MM.1S (cell line): ENCODE measurements around the gene INO80.

Experiments
- DNase-seq: peaks from one replicate; pipeline ENCODE4 v3.0.0-alpha.2; 2015
- H2AFZ ChIP-seq: fragments of 300-600 bp; sonication (generic); 2 replicates; pipeline ENCODE4 v1.6.0; 2016; ENCODE audit warnings: antibody characterized with exemption, low read length
- H3F3A ChIP-seq: fragments of 300-600 bp; sonication (generic); 2 replicates; pipeline ENCODE4 v1.6.1; 2016; ENCODE audit warnings: mild to moderate bottlenecking, antibody characterized with exemption, low read length, moderate library complexity, mixed read lengths; ENCODE audit not compliant: insufficient read depth
- H3K27ac ChIP-seq: fragments of 300-600 bp; sonication (generic); 2 replicates; pipeline ENCODE4 v1.5.1; 2016; ENCODE audit warnings: mild to moderate bottlenecking, low read length
- H3K27me3 ChIP-seq: fragments of 300-600 bp; sonication (generic); replicated peaks from 2 replicates; pipeline ENCODE4 v1.6.0; 2016; ENCODE audit warnings: low read length; ENCODE audit not compliant: insufficient read depth
- H3K36me3 ChIP-seq: fragments of 300-600 bp; sonication (generic); replicated peaks from 2 replicates; pipeline ENCODE4 v1.6.1; 2016; ENCODE audit warnings: mild to moderate bottlenecking, low read length, mixed read lengths; ENCODE audit not compliant: insufficient read depth
- H3K4me1 ChIP-seq: fragments of 300-600 bp; sonication (generic); 2 replicates; pipeline ENCODE4 v1.6.1; 2016; ENCODE audit warnings: low read length, mixed read lengths
- H3K4me2 ChIP-seq: fragments of 300-600 bp; sonication (generic); 2 replicates; pipeline ENCODE4 v1.6.0; 2016; ENCODE audit warnings: low read depth, low read length
- H3K4me3 ChIP-seq: fragments of 300-600 bp; sonication (generic); 2 replicates; pipeline ENCODE4 v1.5.1; 2016; ENCODE audit warnings: low read length, mixed read lengths
- H3K79me2 ChIP-seq: fragments of 300-600 bp; sonication (generic); 2 replicates; pipeline ENCODE4 v1.6.1; 2016; ENCODE audit warnings: mixed run types, low read length, mixed read lengths
- H3K9ac ChIP-seq: fragments of 300-600 bp; sonication (generic); 2 replicates; pipeline ENCODE4 v1.6.1; 2016; ENCODE audit warnings: low read length, mixed read lengths
- H3K9me2 ChIP-seq: fragments of 300-600 bp; sonication (generic); replicated peaks from 2 replicates; pipeline ENCODE4 v1.6.1; 2016; ENCODE audit warnings: mild to moderate bottlenecking, low read length, mixed read lengths; ENCODE audit not compliant: insufficient read depth
- H3K9me3 ChIP-seq: fragments of 300-600 bp; sonication (generic); replicated peaks from 2 replicates; pipeline ENCODE4 v1.6.1; 2016; ENCODE audit warnings: mild to moderate bottlenecking, low read length, mixed read lengths; ENCODE audit not compliant: insufficient read depth
- H4K20me1 ChIP-seq: fragments of 300-600 bp; sonication (generic); 2 replicates; pipeline ENCODE4 v1.6.1; 2016; ENCODE audit warnings: mild to moderate bottlenecking, low read length, moderate library complexity, mixed read lengths; ENCODE audit not compliant: insufficient read depth
- CTCF ChIP-seq: fragments of 300-600 bp; sonication (generic); IDR thresholded peaks from 2 replicates; pipeline ENCODE4 v1.5.1; 2016; ENCODE audit warnings: antibody characterized with exemption, low read length, mixed read lengths
- EZH2 ChIP-seq: fragments of 300-600 bp; sonication (generic); optimal IDR thresholded peaks from 2 replicates; pipeline ENCODE3; 2017; ENCODE audit warnings: low read depth, mild to moderate bottlenecking, antibody characterized with exemption, low read length, mixed read lengths
- EZH2phosphoT487 ChIP-seq: fragments of 300-600 bp; sonication (generic); IDR thresholded peaks from 2 replicates; pipeline ENCODE4 v1.6.1; 2018; ENCODE audit warnings: antibody characterized with exemption, low read length

The INO80 gene

GRCh38 chr15:40936709-40937666 lies 179.1 kb downstream of the INO80 start:
- no peak for TF ChIP-seq CTCF
- no peak for TF ChIP-seq EZH2phosphoT487
- no peak for TF ChIP-seq EZH2
- Histone ChIP-seq H3K27ac (no peak overlapping the region), H3K9me2 (no peaks in the 10 kb centered on the region), H3K4me1 (peaks cover 11% of the 10 kb centered on the region; the same call in 1 of the 2 replicates), H3K4me3 (no peak overlapping the region), H3K27me3 (no peaks in the 10 kb centered on the region), H2AFZ (no peak overlapping the region), H3K79me2 (no peaks in the 10 kb centered on the region), H3K4me2 (no peak overlapping the region), H3K9ac (no peak overlapping the region), H3F3A (peaks cover 17% of the 10 kb centered on the region), H3K36me3 (no peaks in the 10 kb centered on the region), H4K20me1 (no peaks in the 10 kb centered on the region), H3K9me3 (no peaks in the 10 kb centered on the region)
- DNase-seq = no peak

- TF ChIP-seq EZH2phosphoT487 (no peak), EZH2 (no peak)
- Histone ChIP-seq H2AFZ (no peak overlapping the region), H3K36me3 (no peaks in the 10 kb centered on the region), H3K79me2 (no peaks in the 10 kb centered on the region), H3K9me2 (no peaks in the 10 kb centered on the region), H3K4me3 (no peak overlapping the region), H3K9me3 (no peaks in the 10 kb centered on the region), H3K9ac (no peak overlapping the region), H3K27ac (no peak overlapping the region), H4K20me1 (no peaks in the 10 kb centered on the region), H3F3A (peaks cover 14% of the 10 kb centered on the region), H3K27me3 (peaks cover 1% of the 10 kb centered on the region), H3K4me2 (no peak overlapping the region), H3K4me1 (peaks cover 9% of the 10 kb centered on the region; the same call in 1 of the 2 replicates)
- no peak for DNase-seq
Observed at GRCh38 chr15:40936234-40936708, 179.8 kb downstream of the INO80 start.

- no peaks in the 10 kb centered on the region for H3K79me2 ChIP-seq
- H3K9me3 ChIP-seq = no peaks in the 10 kb centered on the region
- DNase-seq = no peak
- peaks cover 17% of the 10 kb centered on the region for H3K27me3 ChIP-seq
- H3F3A ChIP-seq = no peaks in the 10 kb centered on the region; the same call in 1 of the 2 replicates
- TF ChIP-seq CTCF = no peak
- no peak for TF ChIP-seq EZH2
- no peak for TF ChIP-seq EZH2phosphoT487
- no peak overlapping the region for H3K4me2 ChIP-seq
- no peak overlapping the region for H3K4me3 ChIP-seq
- H3K36me3 ChIP-seq = no peaks in the 10 kb centered on the region
- H3K9me2 ChIP-seq = no peaks in the 10 kb centered on the region
- H2AFZ ChIP-seq = no peak overlapping the region
- H3K27ac ChIP-seq = no peak overlapping the region
- H3K4me1 ChIP-seq = 0 out of 2 replicates have a peak, but pooled peaks cover 10% of the 10 kb centered on the region
- H3K9ac ChIP-seq = no peak overlapping the region
- H4K20me1 ChIP-seq = no peaks in the 10 kb centered on the region
Observed at GRCh38 chr15:40934457-40934856, 181.6 kb downstream of the INO80 start.
